GDM1 (cell line): ENCODE results near the gene NMT2.

Experiments
- DNase-seq: peaks from one replicate; lab custom pipeline; 2025; lab: John Stamatoyannopoulos, UW

NMT2 gene

GRCh38 chr10:15181576-15182156, 13.2 kb upstream of the NMT2 start:
- no peak for DNase-seq

GRCh38 chr10:15180736-15181135, 12.2 kb upstream of the NMT2 start:
- no peak for DNase-seq

GRCh38 chr10:15176269-15176668, 7.8 kb upstream of the NMT2 start:
- no peak for DNase-seq

GRCh38 chr10:15175587-15175986, 7.1 kb upstream of the NMT2 start:
- no peak for DNase-seq

GRCh38 chr10:15172306-15172840, 3.9 kb upstream of the NMT2 start:
- no peak for DNase-seq

GRCh38 chr10:15169555-15170401, 1.3 kb upstream of the NMT2 start:
- no peak for DNase-seq

- DNase-seq: peak; percentile 92
These were observed 477 bp upstream of the NMT2 start for GRCh38 chr10:15168786-15169554.

- no peak for DNase-seq
These were observed 842 bp downstream of the NMT2 start for GRCh38 chr10:15167411-15168290.

- no peak for DNase-seq
These were observed 2.2 kb downstream of the NMT2 start for GRCh38 chr10:15166325-15166724.

- no peak for DNase-seq
These were observed 5.2 kb downstream of the NMT2 start for GRCh38 chr10:15163253-15163828.

GRCh38 chr10:15158972-15159371, 9.5 kb downstream of the NMT2 start:
- no peak for DNase-seq

GRCh38 chr10:15158448-15158847, 10.0 kb downstream of the NMT2 start:
- no peak for DNase-seq

- DNase-seq: no peak
These were observed 12.4 kb downstream of the NMT2 start for GRCh38 chr10:15155978-15156656.

- DNase-seq: no peak
These were observed 15.9 kb downstream of the NMT2 start for GRCh38 chr10:15152556-15152955.

- no peak for DNase-seq
These were observed 17.9 kb downstream of the NMT2 start for GRCh38 chr10:15150563-15150962.

- DNase-seq: no peak
These were observed 19.3 kb downstream of the NMT2 start for GRCh38 chr10:15149042-15149771.

GRCh38 chr10:15147594-15148392, 20.7 kb downstream of the NMT2 start:
- no peak for DNase-seq

GRCh38 chr10:15146366-15146765, 22.1 kb downstream of the NMT2 start:
- no peak for DNase-seq

- DNase-seq: no peak
These were observed 23.7 kb downstream of the NMT2 start for GRCh38 chr10:15144788-15145187.
